Dendritic cell treated with granulocyte-macrophage colony-stimulating factor and Interleukin-4, amounts not matched to agents 40 ng/mL and 50 ng/mL, for 4 days (primary cell): ENCODE results near the gene SNRPA1.

ENCODE experiments used
- H3K27ac Mint-ChIP-seq: one replicate; pipeline ENCODE4 v1.8.0; 2022; ENCODE audit warnings: mild to moderate bottlenecking, mixed read lengths
- H3K27me3 Mint-ChIP-seq: one replicate; pipeline ENCODE4 v1.8.0; 2022; ENCODE audit warnings: mild to moderate bottlenecking, mixed read lengths
- H3K36me3 Mint-ChIP-seq: one replicate; pipeline ENCODE4 v1.8.0; 2022; ENCODE audit warnings: low read depth, mixed read lengths
- H3K4me1 Mint-ChIP-seq: one replicate; pipeline ENCODE4 v1.8.0; 2022; ENCODE audit warnings: low read depth, mixed read lengths
- H3K4me3 Mint-ChIP-seq: one replicate; pipeline ENCODE4 v1.8.0; 2022; ENCODE audit warnings: mild to moderate bottlenecking, moderate library complexity, mixed read lengths
- H3K9me3 Mint-ChIP-seq: one replicate; pipeline ENCODE4 v1.8.0; 2022; ENCODE audit warnings: mixed read lengths
- intact Hi-C: fragments of 100-400 bp; cut with micrococcal nuclease; formaldehyde crosslinking; loops from one replicate; pipeline ENCODE4 v1.15.0; 2022

Gene SNRPA1

DNA sequence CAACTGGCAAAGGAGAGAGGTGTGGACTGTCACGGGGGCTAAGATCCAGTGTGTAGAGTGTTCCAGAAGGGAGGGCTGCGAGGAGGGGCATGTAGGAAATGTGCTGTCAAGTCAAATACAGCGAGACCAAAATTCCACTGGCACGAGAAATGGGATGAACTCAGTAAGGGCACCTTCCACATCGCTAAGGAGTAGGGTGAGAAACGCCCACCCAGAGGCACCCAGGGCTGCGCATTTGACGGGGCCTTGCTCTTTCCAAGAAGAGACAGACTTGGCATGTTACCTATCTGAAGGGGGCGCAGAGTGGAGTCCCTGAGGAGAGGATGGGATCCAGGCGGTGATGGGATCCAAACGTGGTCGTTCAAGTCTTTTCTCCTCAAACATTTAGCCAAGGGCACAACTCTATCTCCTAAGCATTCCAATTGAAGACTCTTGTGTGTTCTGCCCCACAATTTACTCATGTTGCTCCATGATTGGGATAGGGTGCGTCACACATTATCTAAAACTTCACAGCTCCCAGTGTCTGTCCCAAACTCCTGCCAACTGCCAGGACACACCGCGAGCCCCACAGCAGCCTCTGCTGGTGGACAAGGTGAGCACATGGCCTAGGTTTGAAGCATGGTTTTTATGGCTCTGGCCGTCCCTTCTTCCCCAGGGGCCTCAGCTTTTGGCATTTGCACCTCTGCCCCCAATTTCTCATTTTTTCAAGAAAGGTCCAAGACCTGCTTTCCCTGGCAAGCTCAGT is 25.4 kb downstream of the SNRPA1 start:
- intact Hi-C loops: no loop called here
- no peaks in the 10 kb centered on the region for H3K9me3 Mint-ChIP-seq
- no peak overlapping the region for H3K4me3 Mint-ChIP-seq
- H3K36me3 Mint-ChIP-seq: peaks cover 60% of the 10 kb centered on the region
- H3K4me1 Mint-ChIP-seq: peaks cover 4% of the 10 kb centered on the region
- no peak overlapping the region for H3K27ac Mint-ChIP-seq
- peaks cover 10% of the 10 kb centered on the region for H3K27me3 Mint-ChIP-seq

DNA sequence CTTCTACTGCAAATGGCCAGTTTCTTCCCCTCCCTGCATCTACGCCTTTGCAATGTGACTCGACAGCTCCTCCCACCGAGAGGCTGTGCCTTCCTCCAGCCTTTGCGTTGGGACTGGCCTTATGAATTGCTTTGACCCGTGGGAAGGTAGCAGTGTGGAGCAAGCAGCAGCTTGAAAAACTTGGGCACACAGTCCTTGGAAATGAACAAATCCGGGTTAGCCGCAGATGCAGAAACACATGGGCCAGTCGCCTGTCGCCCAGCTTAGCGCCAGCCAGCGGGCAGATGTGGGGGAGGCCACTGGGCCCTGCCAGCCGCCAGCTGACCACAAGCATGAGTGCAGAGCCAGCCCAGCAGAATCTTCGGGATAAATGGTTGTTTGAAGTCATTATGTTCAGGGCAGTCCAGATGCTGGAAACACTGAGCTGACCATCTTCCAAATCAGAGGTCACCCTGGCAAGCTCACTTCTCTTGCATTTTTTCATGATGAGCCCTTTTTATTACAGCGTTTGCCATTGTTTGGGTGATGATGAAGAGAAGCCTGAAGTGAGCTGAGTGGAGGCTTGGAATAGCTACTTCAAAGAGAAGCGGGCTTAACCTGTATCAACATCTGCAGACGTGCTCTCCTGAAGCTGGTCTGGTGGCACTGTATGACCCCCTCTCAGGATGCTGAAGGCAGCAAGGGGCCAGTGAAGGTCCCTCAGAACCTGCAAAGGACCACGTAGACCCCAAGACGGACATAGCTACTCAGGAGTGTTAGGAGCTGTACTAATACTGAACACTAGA is 27.5 kb downstream of the SNRPA1 start:
- H3K36me3 Mint-ChIP-seq: peaks cover 38% of the 10 kb centered on the region
- peaks cover 22% of the 10 kb centered on the region for H3K27me3 Mint-ChIP-seq
- H3K4me1 Mint-ChIP-seq: peaks cover 4% of the 10 kb centered on the region
- intact Hi-C loops: no loop called here
- no peak overlapping the region for H3K4me3 Mint-ChIP-seq
- no peaks in the 10 kb centered on the region for H3K9me3 Mint-ChIP-seq
- no peak overlapping the region for H3K27ac Mint-ChIP-seq

DNA sequence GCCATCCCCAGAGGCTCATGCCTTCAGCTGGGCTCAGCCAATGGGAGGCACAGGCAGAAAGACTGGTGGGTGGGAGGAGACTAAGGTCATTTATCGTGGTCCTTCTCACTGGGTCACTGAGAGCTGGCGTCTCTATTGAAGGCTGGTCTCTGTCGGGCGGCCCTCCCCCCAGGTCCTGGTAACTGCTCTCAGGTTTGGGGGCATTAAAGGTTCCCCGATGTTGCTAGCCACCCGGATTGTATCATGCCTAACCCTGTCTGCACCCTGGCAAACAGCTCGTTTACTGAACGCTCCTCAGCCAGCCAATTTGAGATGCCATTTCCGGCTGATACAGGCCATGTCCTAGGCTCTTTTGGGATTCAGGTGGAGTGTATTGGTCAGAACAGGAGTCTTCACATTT is 28.3 kb downstream of the SNRPA1 start:
- Mint-ChIP-seq H3K36me3 (peaks cover 31% of the 10 kb centered on the region), H3K27ac (no peak overlapping the region)

DNA sequence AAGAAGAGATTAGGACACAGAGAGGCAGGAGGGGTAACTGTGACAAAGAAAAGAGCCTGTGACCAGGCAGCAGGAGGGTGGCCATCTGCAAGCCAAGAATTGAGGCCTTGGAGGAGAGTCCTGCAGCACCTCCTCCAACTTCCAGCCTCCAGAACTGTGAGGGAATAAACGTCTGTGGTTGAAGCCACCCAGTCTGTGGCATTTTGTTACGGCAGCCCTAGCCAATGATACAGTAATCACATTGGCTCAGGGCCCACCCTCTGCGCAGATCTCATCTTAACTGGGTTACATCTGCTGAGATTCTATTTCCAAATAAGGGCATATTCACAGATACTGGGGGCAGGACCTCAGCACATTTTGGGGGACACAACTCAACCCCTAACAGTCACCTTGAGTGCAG is 29.0 kb downstream of the SNRPA1 start:
- Mint-ChIP-seq H3K4me1 (peaks cover 4% of the 10 kb centered on the region), H3K27me3 (peaks cover 26% of the 10 kb centered on the region), H3K4me3 (no peak overlapping the region), H3K36me3 (peaks cover 23% of the 10 kb centered on the region), H3K9me3 (no peaks in the 10 kb centered on the region), H3K27ac (no peak overlapping the region)
- intact Hi-C loops: no loop called here

More for the DNA sequence above, 28.3 kb downstream of the SNRPA1 start:
- Mint-ChIP-seq H3K27me3 (peaks cover 26% of the 10 kb centered on the region), H3K4me1 (peaks cover 4% of the 10 kb centered on the region), H3K9me3 (no peaks in the 10 kb centered on the region), H3K4me3 (no peak overlapping the region)
- intact Hi-C loops: no loop called here

DNA sequence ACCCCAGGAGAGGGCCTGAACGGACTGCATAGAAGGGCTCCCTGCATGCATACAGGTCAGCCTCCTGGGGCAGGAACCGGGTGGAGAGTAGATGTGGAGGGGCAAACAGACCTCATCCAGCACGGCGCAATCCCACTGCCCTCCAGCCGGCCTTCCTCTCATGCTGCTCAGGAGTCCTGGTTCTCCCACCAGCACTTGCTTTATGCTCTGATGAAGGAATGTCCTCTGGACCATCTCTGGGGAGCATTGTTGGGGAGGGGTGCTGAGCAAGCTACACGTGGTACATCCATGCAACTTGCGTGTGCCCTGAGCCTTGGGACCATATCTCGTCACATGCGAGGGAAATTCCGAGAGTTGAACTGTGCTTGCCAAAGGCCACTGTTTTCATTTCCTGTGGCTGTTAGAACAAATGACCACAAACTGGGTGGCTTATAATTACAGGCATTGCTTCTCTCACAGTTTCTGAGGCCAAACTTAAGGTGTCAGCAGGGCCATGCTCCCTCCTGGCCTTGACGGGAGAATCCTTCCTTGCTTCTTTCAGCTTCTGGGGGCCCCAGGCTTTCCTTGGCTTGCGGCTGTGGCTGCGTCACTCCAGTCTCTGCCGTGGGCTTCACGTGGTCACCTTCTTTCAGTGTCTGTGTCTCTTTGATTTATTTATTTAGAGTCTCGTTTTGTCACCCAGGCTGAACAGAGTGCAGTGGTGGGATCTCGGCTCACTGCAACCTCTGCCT is 30.0 kb downstream of the SNRPA1 start:
- peaks cover 4% of the 10 kb centered on the region for H3K4me1 Mint-ChIP-seq
- intact Hi-C loops: no loop called here

DNA sequence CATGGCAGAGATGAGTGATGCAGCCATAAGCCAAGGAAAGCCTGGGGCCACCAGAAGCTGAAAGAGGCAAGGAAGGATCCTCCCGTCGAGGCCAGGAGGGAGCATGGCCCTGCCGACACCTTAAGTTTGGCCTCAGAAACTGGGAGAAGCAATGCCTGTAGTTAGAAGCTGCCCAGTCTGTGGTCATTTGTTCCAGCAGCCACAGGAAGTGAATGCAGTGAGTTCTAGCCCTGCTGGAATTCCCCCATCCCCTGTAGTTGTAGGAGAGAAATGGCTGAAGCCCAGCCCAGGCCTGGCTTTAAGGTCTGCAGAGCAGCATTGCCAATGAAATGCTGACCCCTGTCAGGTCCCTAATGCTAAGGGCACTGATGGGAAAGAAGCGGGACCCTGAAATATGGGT is 31.0 kb downstream of the SNRPA1 start:
- H3K4me3 Mint-ChIP-seq: no peak overlapping the region
- intact Hi-C loops: no loop called here
- H3K9me3 Mint-ChIP-seq: no peaks in the 10 kb centered on the region
- peaks cover 4% of the 10 kb centered on the region for H3K4me1 Mint-ChIP-seq
- peaks cover 40% of the 10 kb centered on the region for H3K27me3 Mint-ChIP-seq
- H3K27ac Mint-ChIP-seq: no peak overlapping the region
- H3K36me3 Mint-ChIP-seq: peaks cover 3% of the 10 kb centered on the region

More for the DNA sequence above, 30.0 kb downstream of the SNRPA1 start:
- Mint-ChIP-seq H3K4me3 (no peak overlapping the region), H3K27ac (no peak overlapping the region), H3K27me3 (peaks cover 31% of the 10 kb centered on the region), H3K36me3 (peaks cover 14% of the 10 kb centered on the region), H3K9me3 (no peaks in the 10 kb centered on the region)

DNA sequence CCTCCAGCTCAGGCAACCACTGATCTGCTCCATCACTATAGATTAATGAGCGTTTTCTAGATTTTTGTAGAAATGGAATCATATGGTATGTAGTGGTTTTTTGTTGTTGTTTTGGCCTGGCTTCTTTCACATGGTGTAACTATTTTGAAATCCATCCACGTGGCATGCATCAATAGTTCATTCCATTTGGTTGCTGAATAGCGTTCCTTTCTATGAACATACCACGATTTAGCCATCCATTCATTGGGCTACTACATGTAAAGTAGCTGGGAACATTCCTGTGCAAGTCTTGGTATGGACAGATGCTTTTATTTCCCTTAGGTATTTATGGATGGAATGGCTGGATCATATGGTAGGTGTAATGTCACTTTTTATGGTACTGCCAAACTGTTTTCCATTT is 32.5 kb downstream of the SNRPA1 start:
- intact Hi-C loops: no loop called here
- Mint-ChIP-seq H3K9me3 (no peaks in the 10 kb centered on the region), H3K27ac (no peak overlapping the region), H3K4me3 (no peak overlapping the region), H3K36me3 (no peaks in the 10 kb centered on the region), H3K27me3 (peaks cover 44% of the 10 kb centered on the region), H3K4me1 (peaks cover 4% of the 10 kb centered on the region)

DNA sequence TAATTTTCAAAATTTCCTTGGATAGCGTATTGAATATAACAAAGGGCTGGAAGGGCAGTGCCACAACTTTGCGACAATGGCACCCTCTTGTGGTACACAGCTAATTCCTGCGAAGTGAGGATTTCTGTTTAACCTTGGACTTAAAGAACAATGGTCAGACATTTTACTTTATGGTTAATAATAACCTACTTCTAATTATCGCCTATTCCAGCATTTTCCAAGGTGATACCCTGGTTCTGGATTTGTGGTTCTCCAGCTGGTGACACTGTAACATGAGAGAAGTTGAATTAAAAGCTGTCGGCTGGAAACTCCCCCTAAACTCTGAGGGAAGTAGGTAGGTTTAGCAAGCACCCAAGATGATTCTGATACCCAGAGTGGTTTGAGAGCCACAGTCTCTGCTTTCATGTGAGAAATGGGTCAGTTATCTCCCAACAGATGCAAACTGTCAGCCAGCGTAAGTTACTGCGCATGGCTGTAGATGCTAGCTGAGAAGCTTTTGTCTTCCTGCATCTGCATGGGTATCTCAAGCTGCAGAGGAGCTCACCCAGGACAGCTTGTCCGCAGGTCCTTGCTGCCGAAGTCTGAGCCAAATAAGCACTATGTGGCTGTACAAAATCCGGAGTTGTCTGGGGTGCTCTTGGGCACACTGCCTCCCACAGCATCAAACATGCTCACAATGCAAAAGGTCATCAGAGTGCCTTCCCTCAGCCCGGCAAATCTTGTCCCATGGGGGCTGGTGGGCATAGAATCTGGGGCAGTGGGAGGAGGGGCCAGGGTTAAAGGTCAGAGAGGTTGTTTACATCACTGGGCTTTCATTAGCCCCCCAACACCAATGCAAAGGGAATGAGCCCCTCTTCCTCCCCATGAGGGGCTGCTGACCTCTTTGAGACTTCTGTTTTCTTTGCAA is 36.6 kb downstream of the SNRPA1 start:
- H3K27me3 Mint-ChIP-seq: peaks cover 36% of the 10 kb centered on the region
- H3K27ac Mint-ChIP-seq: no peak overlapping the region
- H3K9me3 Mint-ChIP-seq: no peaks in the 10 kb centered on the region
- H3K36me3 Mint-ChIP-seq: no peaks in the 10 kb centered on the region
- intact Hi-C loops: loop anchor here (1.0 to 10.0 kb wide), 4 partner anchors 134 to 344 kb away; partner anchors contain the start of gene LRRK1
- H3K4me1 Mint-ChIP-seq: no peaks in the 10 kb centered on the region
- no peak overlapping the region for H3K4me3 Mint-ChIP-seq

DNA sequence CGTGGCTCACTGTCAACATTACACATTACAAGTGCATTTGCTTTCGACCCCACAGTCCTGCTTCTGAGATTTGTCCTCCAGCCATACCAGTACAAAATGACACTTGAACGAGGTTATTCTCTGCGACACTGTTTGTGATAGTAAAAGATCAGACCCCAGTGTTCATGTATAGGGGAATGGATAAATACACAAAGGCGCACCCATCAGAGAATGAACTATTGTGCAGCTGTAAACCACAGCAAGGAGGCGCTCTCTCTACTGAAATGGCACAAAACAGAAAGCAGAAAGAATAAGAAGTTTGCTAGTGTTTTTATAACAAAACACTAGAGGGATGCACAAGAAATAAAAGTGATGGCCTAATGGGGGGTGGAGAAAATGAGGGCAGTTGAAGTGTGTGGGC is 38.3 kb downstream of the SNRPA1 start:
- intact Hi-C loops: loop anchor here (10.0 kb wide), 2 partner anchors 132 to 342 kb away; partner anchors contain the start of gene LRRK1
- H3K4me1 Mint-ChIP-seq: peaks cover 7% of the 10 kb centered on the region
- no peaks in the 10 kb centered on the region for H3K36me3 Mint-ChIP-seq
- H3K27me3 Mint-ChIP-seq: peaks cover 26% of the 10 kb centered on the region
- no peak overlapping the region for H3K27ac Mint-ChIP-seq
- no peak overlapping the region for H3K4me3 Mint-ChIP-seq
- H3K9me3 Mint-ChIP-seq: no peaks in the 10 kb centered on the region

DNA sequence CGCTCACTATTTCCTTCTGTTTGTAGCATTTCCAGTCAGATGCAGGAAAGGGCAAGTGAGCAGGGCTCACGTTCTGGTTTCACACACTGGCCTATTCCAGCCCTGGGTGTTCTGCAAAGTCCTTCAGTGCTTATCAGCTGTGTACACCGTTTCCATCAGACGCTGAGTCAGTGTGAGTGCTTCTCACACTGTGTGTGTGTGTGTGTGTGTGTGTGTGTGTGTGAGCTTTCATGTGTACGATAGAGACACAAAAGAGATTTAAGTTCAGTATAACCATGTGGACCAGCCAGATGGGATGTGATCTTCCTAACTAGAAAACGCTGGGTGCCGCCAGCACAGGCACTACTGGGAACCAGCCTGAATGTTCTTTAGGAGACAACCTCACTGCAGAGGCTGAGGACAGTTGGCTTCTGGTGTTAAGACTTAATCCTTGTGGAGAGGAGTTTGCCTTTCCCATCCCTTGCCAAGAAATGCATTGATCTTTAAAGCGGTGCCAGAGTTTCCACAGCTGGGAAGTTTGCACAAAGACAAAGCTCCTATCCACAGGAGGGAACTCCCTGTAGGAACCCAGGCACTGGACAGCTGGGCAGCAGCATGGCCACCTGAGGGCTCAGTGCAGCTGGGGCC is 39.3 kb downstream of the SNRPA1 start:
- peaks cover 26% of the 10 kb centered on the region for H3K27me3 Mint-ChIP-seq
- intact Hi-C loops: loop anchor here (10.0 kb wide), 2 partner anchors 131 to 341 kb away; partner anchors contain the start of gene LRRK1
- peaks cover 7% of the 10 kb centered on the region for H3K4me1 Mint-ChIP-seq
- H3K4me3 Mint-ChIP-seq: no peak overlapping the region
- H3K27ac Mint-ChIP-seq: no peak overlapping the region
- H3K36me3 Mint-ChIP-seq: no peaks in the 10 kb centered on the region
- no peaks in the 10 kb centered on the region for H3K9me3 Mint-ChIP-seq

DNA sequence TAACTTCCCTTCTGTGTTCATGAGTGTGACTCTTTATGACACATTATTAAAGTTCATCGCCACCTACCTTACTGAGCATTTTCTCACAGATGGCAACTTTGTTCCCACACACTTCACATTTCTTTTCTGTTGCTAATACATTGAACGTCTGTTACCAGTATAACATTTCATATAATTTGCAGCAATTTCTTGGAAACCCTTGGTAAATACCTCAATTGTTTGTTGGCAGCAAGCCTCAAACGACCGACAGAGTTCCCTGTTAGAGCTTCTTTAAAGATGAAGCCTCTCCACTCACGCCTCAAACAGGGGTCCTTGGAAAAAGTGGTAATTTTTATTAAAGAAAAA is 40.0 kb downstream of the SNRPA1 start:
- Mint-ChIP-seq H3K4me3 (no peak overlapping the region), H3K9me3 (no peaks in the 10 kb centered on the region), H3K4me1 (peaks cover 13% of the 10 kb centered on the region), H3K27ac (no peak overlapping the region), H3K27me3 (peaks cover 20% of the 10 kb centered on the region), H3K36me3 (no peaks in the 10 kb centered on the region)
- intact Hi-C loops: loop anchor here (10.0 kb wide), 2 partner anchors 130 to 340 kb away; partner anchors contain the start of gene LRRK1

DNA sequence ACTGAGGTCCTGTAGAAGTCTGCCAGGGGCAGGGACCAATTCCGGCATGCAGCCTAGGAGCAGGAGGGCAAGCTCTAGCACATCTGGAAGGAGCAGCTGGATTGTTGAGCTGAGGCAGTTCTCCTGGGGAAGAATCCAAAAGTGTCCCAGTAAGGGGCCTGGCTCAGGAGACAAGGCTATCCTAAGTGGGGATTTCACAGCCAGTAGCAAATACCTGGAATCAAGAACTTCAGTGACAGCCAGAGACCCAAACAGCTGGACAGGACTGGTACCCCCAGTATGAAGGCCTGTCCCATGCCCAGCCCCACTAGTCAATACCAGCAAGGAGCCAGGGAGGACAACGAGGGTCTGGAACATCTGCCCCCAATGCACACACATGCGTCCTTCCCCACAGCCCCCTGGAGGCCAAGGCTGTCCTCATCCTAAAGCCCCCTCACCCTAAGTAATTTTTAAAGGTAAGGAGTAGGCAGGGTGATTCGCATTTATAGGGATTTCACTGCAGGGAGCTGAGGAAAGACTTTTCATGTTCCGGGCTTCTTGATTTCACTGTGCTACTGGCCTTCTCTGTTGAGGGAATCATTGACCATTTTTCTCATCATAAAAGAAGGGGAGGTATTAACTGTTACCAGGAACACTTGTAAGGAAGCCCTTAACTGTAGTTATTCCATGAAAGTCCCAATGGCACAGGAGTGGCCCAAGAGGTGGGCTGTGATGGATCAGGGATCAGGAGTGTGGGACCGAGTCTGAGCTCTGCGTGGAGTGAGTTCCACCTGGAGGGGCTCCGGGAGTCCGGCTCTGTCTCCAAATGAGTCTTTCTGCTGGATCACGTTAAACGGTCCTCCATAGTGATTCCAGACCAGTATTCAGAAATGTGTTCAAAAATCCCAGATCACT is 40.6 kb downstream of the SNRPA1 start:
- Mint-ChIP-seq H3K4me3 (no peak overlapping the region), H3K4me1 (peaks cover 19% of the 10 kb centered on the region), H3K27ac (no peak overlapping the region), H3K27me3 (peaks cover 14% of the 10 kb centered on the region), H3K9me3 (no peaks in the 10 kb centered on the region), H3K36me3 (no peaks in the 10 kb centered on the region)
- intact Hi-C loops: loop anchor here (10.0 kb wide), 2 partner anchors 130 to 340 kb away; partner anchors contain the start of gene LRRK1
